Measurements from ENCODE around the gene CHRD. TPM values are rescaled to one million over a fixed set of nuclear protein-coding genes. Genes with fewer than 3 reads are reported as not detected.
"Not testable (repeated sequence)": the region's sequence is repeated elsewhere in the genome, so short reads cannot be mapped to it uniquely, and the experiment has no call there.

CHRD gene
- total RNA-seq (2014; rRNA removed; shearing (Covaris generic)), result 0.43 and 1.2 TPM in 2 replicates
- 0.35 and 0.47 TPM in 2 replicates for polyA plus RNA-seq (2015; cell fraction: cytosol; rRNA removed)
- polyA plus RNA-seq (2015; cell fraction: nucleus; rRNA removed), result 1.8 and 7.7 TPM in 2 replicates

DNA sequence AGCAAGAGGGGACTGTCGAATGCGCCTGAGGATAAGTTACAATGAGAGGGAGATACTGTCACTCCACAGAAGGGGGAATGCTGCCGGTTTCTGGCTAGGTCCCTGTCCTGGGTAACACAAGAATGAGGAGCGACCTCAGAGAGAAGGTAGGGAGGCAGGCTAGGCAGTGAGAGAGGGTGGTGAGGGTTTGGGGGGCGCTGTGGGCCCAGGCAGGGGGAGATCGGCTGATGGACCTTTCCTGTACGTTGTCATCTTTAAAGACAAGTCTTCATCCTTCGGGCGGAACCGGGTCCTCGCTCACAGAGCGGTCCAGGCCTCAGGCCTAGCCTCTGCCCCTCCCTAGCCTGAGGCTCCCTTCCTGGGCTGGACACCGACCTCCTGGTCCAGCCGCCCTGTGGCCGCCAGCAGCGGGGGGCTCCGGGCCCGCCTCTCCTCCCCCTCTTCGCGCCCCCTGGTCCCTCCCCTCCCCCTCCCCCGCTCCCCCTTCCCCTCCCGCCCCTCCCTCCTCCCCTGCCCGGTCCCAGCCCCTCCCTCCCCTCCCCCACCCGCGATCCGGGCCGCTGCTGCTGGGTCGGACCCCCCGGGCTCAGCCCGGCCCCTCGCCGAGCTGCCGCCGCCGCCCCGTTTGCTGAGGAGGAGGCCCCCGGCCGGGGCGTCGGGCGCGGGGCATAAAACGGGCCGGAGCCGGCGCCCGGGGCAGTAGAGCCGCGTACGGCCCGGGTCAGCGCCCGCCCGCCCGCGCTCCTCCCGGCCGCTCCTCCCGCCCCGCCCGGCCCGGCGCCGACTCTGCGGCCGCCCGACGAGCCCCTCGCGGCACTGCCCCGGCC is at the start of gene CHRD:
TSS of gene CHRD (plus strand) at position 697 of the 827 bp plus-strand sequence. CDS start 265 bp downstream, outside the sequence.
- DNase-seq (ENCODE audit: low read depth), result no peak

DNA sequence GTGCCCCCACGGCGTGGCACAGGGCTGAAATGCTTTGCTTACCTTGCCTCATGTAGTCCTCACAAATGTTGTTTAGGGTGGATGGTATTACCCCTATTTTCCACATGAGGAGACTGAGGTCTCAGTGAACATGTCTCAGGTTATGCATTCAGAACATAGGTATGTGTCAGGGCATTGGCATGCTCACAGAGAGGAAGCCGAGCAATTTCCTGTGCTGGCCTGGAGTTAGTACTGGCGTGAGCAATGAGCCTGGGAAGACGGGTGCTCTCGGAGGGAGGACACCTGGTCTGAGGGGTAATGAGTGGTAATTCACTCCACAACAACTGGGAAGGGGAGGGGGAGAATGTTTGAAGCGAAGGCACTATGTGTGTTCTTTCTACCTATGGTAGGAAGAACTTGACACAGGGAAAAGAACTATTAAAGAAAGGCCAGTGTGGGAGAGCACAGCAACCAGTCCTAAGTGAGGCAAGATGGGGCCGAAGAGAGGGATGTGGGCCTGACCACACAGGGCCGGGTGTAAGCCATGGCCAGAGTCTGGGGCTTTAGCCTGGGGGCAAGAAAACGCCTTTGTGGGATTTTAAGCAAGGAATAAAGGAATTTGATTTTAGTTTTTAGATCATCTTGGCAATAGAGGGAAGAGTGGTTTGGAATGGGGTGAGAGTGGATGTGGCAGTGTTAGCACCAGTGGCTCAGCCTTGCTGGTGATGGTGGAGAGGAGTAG is 47.3 kb upstream of the CHRD start:
- peak; percentile 98 for DNase-seq (ENCODE audit: low read depth)

DNA sequence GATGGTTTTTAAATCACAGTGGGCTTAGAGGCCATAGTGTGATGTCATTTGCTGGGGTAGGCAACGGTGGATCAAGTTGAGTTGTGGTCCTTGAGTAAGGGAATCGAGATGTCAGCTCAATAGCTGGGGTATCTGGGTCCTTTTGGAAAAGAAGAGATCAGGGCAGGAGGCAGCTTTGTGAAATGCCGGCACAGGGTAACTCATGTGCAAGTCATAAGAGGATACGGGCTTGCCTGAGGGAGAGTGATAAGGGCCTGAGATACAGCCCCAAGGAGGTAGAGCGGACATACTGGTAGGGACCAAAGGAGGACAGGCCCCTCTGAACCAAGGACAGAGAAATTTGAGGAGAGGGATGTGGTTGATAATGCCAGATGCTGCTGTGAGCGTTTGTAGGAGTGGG is 46.7 kb upstream of the CHRD start:
- DNase-seq (ENCODE audit: low read depth), result no peak

DNA sequence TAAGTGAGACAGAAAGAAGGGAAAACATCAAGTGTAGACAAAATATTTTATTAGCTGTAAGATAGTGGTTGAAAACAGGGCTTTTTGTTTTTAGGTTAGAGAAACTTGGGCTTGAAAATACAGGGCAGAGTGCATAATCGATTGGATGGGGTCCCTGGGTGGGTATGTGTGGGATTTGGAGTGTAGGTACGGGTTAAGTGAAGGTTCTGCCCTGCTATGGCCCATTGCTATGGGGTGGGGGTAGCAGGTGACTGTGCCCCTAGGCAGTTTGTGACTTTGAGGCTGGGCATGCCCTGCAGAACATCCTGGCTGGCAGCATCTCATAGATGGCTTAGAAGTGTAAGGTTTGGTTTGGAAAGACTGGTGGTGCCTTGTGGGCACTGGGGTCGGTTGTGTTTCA is 46.2 kb upstream of the CHRD start:
- DNase-seq (ENCODE audit: low read depth), result no peak

- peak; percentile 99 for DNase-seq (ENCODE audit: low read depth)
Measured at GRCh38 chr3:184334470-184335158, 45.2 kb upstream of the CHRD start.

- DNase-seq (ENCODE audit: low read depth), result no peak
Measured at GRCh38 chr3:184335291-184335660, 44.6 kb upstream of the CHRD start.

DNA sequence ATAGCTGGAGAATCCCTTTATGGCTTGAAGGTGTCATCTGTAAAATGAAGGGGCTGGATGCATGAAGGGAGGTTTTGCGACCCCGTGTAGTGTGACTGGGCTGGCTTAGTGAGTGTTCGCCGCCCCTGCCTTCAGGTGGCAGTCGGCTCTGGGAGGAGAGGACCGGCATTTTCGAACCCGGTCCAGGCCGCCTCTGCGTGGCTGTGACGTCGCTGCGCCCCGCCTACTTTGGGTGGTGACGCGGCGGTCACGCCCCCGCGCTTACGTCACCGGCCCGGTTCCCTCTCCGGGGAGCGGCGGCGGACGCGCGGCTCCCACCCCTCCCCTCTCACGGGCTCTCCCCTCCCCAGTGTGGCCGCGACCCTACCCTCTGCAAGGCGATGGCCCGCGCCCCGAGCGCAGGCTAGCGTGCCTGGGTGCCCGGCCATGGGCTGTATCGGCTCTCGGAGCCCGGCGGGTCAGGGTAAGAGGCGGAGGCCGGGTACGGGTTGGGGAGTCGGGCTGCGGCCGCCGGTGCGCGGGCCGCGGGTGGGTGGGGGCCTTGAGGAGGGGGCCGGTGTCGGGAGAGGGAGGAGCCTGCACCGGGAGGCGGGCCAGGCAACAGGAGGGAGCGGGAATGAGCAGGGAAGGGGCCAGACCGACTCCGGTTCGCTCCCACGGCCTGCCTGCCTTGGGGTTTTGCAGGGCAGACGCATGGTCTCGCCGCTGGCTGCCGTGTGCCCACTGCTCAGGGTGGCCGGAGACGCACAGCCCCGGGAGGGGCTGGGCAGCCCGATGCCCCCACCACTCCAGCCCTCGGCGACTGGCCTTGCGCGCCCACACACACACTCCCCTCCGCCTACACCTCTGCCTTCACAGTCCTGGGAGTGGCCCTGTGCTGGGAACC is 44.0 kb upstream of the CHRD start:
- peak; percentile 85 for DNase-seq (ENCODE audit: low read depth)

- DNase-seq (ENCODE audit: low read depth), result peak; percentile 79
Measured at GRCh38 chr3:184336547-184337398, 43.1 kb upstream of the CHRD start.

DNA sequence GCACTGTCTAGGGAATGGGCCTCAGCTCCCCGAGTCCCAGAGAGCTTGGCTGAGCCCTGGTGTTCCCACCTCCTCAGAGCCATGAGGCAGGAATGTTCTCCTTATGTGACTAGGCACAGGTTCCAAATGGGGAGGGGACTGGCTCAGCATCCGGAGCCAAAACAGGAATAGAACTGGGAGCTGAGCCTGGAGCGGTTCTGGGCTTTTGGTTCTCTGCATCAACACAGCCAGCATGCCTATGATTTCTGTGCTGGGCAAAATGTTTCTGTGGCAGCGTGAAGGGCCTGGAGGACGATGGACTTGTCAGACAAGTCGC is 42.5 kb upstream of the CHRD start, which contains the start of gene FAM131A:
TSS of gene FAM131A (plus strand) at position 202 of the 316 bp plus-strand sequence. CDS start at position 233, 31 bp downstream.
- no peak for DNase-seq (ENCODE audit: low read depth)

- DNase-seq (ENCODE audit: low read depth), result no peak
Measured at GRCh38 chr3:184337981-184338380, 41.9 kb upstream of the CHRD start.

DNA sequence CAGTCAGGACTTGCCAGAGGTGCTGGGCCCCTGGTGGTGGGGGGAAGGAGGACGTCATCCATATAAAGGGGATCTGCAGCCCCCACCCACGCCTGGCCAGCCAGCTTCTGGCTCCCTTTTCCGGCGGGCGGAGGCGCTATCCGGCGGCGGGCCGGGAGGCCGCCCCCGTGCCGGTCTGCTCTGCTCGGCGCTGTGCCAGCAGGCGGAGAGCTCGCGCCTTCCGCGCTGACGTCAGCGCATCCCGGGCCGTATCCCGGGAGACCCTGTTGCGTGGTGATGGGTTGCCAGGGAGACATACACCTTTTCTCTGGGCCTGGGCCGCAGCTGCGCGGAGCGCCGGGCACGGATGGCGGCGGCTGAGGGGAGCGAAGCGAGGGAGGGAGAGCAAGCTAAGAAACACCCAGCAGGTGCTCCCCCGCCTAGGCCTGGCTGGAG is 41.3 kb upstream of the CHRD start:
- no peak for DNase-seq (ENCODE audit: low read depth)

GRCh38 chr3:184339001-184339400 is 40.9 kb upstream of the CHRD start:
- DNase-seq (ENCODE audit: low read depth), result no peak

DNA sequence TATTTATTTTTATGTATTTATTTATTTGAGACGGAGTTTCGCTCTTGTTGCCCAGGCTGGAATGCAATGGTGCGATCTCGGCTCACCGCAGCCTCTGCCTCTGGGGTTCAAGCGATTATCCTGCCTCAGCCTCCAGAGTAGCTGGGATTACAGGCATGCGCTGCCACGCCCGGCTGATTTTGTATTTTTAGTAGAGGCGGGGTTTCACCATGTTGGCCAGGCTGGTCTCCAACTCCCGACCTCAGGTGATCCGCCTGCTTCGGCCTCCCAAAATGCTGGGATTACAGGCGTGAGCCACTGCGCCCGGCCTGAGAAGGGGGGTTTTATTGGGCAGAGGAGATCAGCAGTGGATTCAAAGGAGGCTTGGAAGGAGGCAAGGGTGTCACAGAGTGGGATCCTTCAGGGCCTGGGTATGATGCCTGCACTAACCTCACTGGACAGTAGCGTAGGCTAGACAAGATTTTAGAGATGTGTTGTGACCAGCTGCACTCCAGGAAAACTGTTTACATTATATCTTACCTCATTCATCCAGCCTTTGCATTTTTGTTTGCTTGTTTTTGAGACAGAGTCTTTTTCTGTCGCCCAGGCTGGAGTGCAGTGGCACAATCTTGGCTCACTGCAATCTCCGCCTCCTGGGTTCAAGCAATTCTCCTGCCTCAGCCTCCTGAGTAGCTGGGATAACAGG is 40.3 kb upstream of the CHRD start:
- not testable (repeated sequence) for DNase-seq (ENCODE audit: low read depth)

- no peak for DNase-seq (ENCODE audit: low read depth)
Measured at GRCh38 chr3:184341925-184342324, 37.9 kb upstream of the CHRD start.

GRCh38 chr3:184343200-184343876 is 36.5 kb upstream of the CHRD start:
- DNase-seq (ENCODE audit: low read depth), result no peak

- no peak for DNase-seq (ENCODE audit: low read depth)
Measured at GRCh38 chr3:184344579-184345316, 35.1 kb upstream of the CHRD start.

DNA sequence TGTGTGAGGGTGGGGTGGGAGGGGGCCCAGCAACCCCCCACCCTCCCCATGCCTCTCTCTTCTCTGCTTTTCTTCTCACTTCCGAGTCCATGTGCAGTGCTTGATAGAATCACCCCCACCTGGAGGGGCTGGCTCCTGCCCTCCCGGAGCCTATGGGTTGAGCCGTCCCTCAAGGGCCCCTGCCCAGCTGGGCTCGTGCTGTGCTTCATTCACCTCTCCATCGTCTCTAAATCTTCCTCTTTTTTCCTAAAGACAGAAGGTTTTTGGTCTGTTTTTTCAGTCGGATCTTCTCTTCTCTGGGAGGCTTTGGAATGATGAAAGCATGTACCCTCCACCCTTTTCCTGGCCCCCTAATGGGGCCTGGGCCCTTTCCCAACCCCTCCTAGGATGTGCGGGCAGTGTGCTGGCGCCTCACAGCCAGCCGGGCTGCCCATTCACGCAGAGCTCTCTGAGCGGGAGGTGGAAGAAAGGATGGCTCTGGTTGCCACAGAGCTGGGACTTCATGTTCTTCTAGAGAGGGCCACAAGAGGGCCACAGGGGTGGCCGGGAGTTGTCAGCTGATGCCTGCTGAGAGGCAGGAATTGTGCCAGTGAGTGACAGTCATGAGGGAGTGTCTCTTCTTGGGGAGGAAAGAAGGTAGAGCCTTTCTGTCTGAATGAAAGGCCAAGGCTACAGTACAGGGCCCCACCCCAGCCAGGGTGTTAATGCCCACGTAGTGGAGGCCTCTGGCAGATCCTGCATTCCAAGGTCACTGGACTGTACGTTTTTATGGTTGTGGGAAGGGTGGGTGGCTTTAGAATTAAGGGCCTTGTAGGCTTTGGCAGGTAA is 34.3 kb upstream of the CHRD start:
- DNase-seq (ENCODE audit: low read depth), result peak; percentile 82
